Fibroblast of peridontal ligament (primary cell): ENCODE measurements around the gene CLEC19A.
"Not testable (repeated sequence)": the region's sequence is repeated elsewhere in the genome, so short reads cannot be mapped to it uniquely, and the experiment has no call there.

Experiments used
- DNase-seq: peaks from one replicate; pipeline ENCODE4 v3.0.0-alpha.2; 2010; ENCODE audit errors: extremely low read depth

CLEC19A gene

GRCh38 chr16:19286827-19287226 lies 1.3 kb downstream of the CLEC19A start:
- no peak for DNase-seq

GRCh38 chr16:19287241-19287640 lies 1.7 kb downstream of the CLEC19A start:
- DNase-seq = no peak

- no peak for DNase-seq
These were observed 3.6 kb downstream of the CLEC19A start for GRCh38 chr16:19288872-19289799.

- no peak for DNase-seq
These were observed 4.4 kb downstream of the CLEC19A start for GRCh38 chr16:19289811-19290485.

DNA sequence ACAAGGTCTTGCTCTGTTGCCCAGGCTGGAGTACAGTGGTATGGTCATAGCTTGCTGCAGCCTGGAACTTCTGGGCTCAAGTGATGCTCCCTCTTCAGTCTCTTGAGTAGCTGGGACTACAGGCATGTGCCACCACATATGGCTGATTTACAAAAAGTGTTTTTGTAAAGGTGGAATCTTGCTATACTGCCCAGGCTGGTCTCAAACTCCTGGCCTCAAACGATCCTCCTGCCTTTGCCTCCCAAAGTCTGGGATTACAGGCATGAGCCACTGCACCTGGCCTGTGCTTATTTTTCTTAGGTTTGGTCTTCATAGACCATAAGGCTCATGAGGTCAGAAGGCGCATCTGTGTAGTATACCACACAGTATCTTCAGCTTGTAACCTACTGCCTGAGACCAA lies 5.3 kb downstream of the CLEC19A start:
- DNase-seq = no peak

- DNase-seq = no peak
These were observed 5.9 kb downstream of the CLEC19A start for GRCh38 chr16:19291475-19291874.

- DNase-seq = no peak
These were observed 6.7 kb downstream of the CLEC19A start for GRCh38 chr16:19292186-19292585.

DNA sequence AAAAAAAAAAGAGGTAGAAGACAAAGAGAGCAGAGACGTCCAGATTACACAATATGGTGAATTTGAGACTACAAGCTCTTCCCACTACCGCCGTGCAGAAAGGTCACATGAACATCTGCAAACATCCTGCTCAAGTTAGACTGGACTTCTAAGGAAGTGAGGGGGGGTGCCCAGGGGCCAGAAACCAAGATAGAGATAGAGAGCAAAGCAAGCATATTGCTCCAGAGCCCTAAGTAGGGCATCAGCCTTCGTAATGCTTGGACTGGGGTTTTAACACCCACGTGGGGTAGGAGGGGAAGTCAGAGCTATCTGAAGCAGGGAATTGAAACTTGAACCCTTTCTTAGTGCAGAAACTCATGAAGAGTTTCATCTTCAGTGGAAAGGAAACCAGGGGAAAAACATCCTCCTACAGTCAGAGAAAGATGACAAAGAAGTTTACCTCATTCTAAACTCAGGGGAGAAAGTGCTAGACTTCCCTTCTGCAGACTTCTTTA lies 8.7 kb downstream of the CLEC19A start:
- DNase-seq = no peak

DNA sequence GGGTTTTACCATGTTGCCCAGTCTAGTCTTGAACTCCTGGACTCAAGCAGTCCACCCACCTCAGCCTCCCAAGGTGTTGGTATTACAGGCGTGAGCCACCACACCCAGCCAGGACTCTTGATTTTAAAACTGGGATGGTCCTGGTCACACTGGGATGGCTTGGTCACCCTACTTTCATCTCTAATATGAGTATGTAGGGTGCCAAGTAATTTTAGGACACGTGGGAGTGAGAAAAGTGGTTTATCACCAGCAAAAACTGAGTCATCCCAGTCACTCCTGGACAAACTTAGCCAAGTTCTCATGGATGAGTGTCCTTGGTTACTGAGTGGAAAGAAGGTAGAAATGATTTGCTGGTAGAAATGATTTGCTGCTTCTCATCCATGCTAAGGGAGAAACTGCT lies 9.9 kb downstream of the CLEC19A start:
- DNase-seq = no peak

GRCh38 chr16:19297454-19297853 lies 11.9 kb downstream of the CLEC19A start:
- no peak for DNase-seq

- no peak for DNase-seq
These were observed 14.0 kb downstream of the CLEC19A start for GRCh38 chr16:19299565-19299964.

GRCh38 chr16:19301931-19302330 lies 16.4 kb downstream of the CLEC19A start:
- no peak for DNase-seq

GRCh38 chr16:19304750-19305149 lies 19.2 kb downstream of the CLEC19A start:
- no peak for DNase-seq

- no peak for DNase-seq
These were observed 19.9 kb downstream of the CLEC19A start for GRCh38 chr16:19305443-19305842.

GRCh38 chr16:19307587-19308241 lies 22.2 kb downstream of the CLEC19A start:
- no peak for DNase-seq

DNA sequence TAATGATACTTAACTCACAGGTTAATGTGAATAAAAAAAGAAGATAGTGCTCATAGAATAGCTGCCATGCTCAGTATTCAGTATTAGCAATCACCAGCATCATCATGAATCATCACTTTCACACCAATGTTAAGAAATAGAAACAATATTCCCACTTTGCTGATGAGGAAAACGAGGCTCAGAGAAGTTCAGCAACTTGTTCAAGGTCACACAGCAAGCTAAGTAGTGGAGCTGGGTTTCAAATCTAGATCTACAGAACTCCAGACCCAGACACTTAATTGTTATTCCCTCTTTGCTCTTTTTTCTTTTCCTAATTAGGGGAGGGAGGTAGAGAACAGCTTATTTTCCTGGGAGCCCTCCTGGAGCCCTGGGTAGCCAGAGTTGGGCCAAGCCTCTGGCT lies 22.9 kb downstream of the CLEC19A start:
- no peak for DNase-seq

GRCh38 chr16:19309178-19309577 lies 23.6 kb downstream of the CLEC19A start:
- no peak for DNase-seq

DNA sequence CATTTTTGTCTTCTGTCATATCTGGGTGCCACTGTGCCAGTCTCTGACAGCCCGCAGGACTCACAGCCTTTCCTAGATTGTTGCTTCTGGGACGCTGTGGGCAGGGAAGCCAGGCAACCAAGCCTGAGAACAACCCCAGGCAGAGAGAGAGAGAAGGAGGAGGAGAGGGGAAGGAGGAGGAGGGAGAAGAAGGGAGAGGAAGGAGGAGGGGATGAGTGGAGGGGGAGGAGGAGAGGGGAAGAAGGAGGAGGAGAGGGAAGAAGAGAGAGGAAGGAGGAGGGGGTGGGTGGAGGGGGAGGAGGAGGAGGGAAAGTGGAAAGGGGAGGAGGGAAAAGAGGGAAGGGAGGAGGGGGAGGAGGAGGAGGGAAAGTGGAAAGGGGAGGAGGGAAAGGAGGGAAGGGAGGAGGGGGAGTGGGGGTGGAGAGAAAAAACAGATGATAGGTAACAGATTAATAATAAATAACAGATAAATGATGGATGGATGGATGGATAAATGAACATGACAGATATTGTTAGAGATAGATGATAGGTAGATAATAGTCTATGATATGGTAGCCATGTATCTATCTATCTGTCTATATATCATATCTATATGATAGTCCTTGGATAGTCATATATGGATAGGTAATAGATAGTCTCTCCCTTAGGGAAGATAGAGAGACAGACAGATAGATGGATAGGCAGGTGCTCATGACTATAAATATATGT lies 29.3 kb downstream of the CLEC19A start:
- DNase-seq = no peak

DNA sequence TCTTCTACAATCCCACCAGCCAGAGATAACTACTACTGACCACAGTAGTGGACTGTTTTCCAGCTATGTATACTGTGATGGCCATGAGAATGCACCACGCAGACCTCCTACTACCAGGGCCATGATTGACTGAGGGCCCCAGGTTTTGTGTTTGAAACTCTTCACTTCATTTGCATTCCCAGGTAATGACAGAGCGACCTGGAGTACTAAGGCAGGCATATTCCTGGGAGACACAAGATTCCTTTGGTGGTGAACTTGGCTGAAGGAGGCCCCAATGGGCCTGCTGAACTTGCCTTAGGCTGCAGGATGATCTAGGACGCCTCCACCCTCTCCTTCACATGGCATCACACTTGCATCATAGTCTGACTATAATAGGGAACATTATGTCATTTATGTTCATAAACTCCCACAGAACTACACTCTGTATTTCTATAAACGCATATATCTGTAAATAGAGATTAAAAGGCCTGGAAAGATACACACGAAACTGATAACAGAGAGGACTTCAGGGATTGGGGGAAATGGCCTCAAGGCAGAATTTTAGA lies 30.4 kb downstream of the CLEC19A start:
- no peak for DNase-seq

DNA sequence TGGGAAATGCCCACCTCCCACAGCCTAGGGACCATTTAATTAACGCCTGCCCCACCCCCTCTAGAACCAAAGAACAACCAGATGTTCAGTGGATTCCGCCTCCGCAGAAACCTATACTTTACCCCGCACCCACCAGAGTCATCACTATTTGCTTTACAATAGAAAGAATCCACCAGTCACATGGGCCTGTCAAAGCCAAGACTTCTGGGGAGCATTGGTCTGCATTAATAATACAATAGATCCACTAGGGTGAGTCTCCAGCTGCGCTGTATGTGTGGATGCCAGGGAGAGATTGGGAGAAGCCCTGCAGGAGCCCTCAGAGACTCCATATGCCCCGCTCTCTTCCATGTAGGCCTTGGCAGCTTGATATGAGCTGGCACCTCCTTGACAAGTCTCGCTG lies 31.3 kb downstream of the CLEC19A start:
- DNase-seq = no peak

DNA sequence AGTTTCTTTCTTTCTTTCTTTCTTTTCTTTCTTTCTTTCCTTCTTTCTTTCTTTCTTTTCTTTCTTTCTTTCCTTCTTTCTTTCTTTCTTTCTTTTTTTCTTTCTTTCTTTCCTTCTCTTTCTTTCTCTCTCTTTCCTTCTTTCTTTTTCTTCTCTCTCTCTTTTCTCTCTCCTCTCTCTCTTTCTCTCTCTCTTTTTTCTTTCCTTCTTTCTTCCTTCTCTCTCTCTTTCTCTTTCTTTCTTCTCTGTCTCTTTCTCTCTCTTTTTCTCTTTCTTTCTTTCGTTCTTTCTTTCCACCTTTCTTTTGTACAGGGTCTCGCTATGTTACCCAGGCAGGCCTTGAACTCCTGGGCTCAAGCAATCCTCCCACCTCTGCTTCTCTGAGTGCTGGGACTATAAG lies 35.7 kb downstream of the CLEC19A start:
- DNase-seq = not testable (repeated sequence)

DNA sequence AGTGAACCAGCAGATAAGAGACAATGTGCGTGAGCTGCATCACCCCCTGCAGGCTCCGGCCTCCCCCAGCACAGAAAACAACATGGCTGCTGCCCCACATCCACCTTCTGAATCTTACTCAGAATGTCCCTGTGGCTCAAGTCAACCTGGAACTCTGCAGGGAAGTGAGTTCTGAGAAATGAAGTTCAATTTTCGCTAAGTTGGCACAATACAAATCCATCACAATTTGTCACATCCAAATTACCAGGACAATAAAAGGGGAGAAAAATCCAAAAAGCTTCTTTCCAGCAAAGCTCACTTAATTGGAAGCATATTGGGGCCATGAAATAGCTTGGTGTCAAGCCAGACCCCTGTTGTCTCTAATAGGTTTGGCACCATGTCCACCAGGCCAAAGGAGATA lies 38.1 kb downstream of the CLEC19A start:
- no peak for DNase-seq
